Pancreas (tissue), 10 donors: Measurements from ENCODE around the gene ZMYND19. TPM values are rescaled to one million over a fixed set of nuclear protein-coding genes. Genes with fewer than 3 reads are reported as not detected.
"Not testable (repeated sequence)": the region's sequence is repeated elsewhere in the genome, so short reads cannot be mapped to it uniquely, and the experiment has no call there.

ENCODE experiments used
- ATAC-seq, 4 donors: fragments of 200-7000 bp; cut with Tn5 transposase; one replicate each; pipeline versions ENCODE4 v1.8.0 to v1.9.1; 2020; ENCODE audit warnings: mild to moderate bottlenecking in 4 of 4, moderate library complexity in 4 of 4
- DNase-seq, 6 donors: peaks; one replicate each; pipeline ENCODE4 v3.0.0-alpha.2; 2020
- FAIRE-seq: peaks from 2 replicates; lab custom pipeline; 2012; peaks lifted over from hg19 to GRCh38; lab: Jason Lieb, UNC
- H3K27ac ChIP-seq, 4 donors: fragments of 200-600 bp; sonication (generic); 1 replicate in 3 of 4; 2 replicates in 1 of 4; pipeline versions ENCODE4 v1.5.0 to v1.8.0; 2020
- H3K27me3 ChIP-seq, 4 donors: fragments of 200-600 bp; one replicate each; pipeline ENCODE4 v1.8.0; 2021
- H3K36me3 ChIP-seq, 3 donors: fragments of 200-600 bp; sonication (generic) in 1 of 3; one replicate each; pipeline versions ENCODE4 v1.5.0 to v1.8.0; 2020 to 2021
- H3K4me1 ChIP-seq, 3 donors: fragments of 200-600 bp; one replicate each; pipeline ENCODE4 v1.8.0; 2021
- H3K4me3 ChIP-seq, 4 donors: fragments of 200-600 bp; sonication (generic) in 2 of 4; one replicate each; pipeline versions ENCODE4 v1.5.0 to v1.8.0; 2020 to 2021
- H3K9me3 ChIP-seq, 4 donors: fragments of 200-600 bp; one replicate each; pipeline ENCODE4 v1.8.0; 2021
- WGBS, 2 donors: extraction: QIAGEN DNeasy Blood & Tissue Kit; methylation state at CpG; one replicate each; pipeline ENCODE4 v1.1.7; 2013; 5-methylcytosine and 5-hydroxymethylcytosine counted together
- intact Hi-C, 3 donors: fragments of 100-400 bp; cut with DNase I; formaldehyde crosslinking; loops; one replicate each; pipeline versions ENCODE4 v1.11.1 to v1.14.2; 2022
- polyA plus RNA-seq, 2 donors: library from polyadenylated mRNA; stranded (reverse); fragments of 200-250 nt; gene quantifications; one replicate each; pipeline ENCODE4 v1.2.3, GENCODE V29; 2013
- total RNA-seq, 6 donors: library from RNA; stranded (reverse); fragmentation: NEBNext Ultra II Directional in 4 of 6; extraction: Animal tissue kit (Norgen Biotek cat#: 25700) in 4 of 6; gene quantifications; one replicate each; pipeline versions ENCODE4 v1.2.1 to v1.2.4, GENCODE V29; 2021 to 2023
- TF ChIP-seq, protein P1 (sequence below), 4 donors: fragments of 200-600 bp; sonication (generic) in 3 of 4; IDR thresholded peaks; one replicate each; pipeline versions ENCODE4 v1.5.0 to v1.8.0; 2021; ENCODE audit warnings: antibody characterized with exemption in 4 of 4
- donor health status: healthy with polysubstance abuse.
- donor health status: DM: no; HTN: no; CAD: no; lungs with moderate emphysema.
- donor health status: DM: no; HTN: no; CAD: no.
- donor health status: control.
- donor health status: control.
- donor health status: Bipolar disorder and iron deficiency.
- donor health status: DM: yes; HTN: yes; CAD: no.
- donor health status: DM: no; HTN: no; CAD: no.
- donor health status: DM: no; HTN: no; CAD: no.
- donor health status: DM: yes; HTN: yes; CAD: no.

ZMYND19 gene
- total and polyA plus RNA-seq, 8 donors: 6.1 to 18.6 (median 9.5) TPM

DNA sequence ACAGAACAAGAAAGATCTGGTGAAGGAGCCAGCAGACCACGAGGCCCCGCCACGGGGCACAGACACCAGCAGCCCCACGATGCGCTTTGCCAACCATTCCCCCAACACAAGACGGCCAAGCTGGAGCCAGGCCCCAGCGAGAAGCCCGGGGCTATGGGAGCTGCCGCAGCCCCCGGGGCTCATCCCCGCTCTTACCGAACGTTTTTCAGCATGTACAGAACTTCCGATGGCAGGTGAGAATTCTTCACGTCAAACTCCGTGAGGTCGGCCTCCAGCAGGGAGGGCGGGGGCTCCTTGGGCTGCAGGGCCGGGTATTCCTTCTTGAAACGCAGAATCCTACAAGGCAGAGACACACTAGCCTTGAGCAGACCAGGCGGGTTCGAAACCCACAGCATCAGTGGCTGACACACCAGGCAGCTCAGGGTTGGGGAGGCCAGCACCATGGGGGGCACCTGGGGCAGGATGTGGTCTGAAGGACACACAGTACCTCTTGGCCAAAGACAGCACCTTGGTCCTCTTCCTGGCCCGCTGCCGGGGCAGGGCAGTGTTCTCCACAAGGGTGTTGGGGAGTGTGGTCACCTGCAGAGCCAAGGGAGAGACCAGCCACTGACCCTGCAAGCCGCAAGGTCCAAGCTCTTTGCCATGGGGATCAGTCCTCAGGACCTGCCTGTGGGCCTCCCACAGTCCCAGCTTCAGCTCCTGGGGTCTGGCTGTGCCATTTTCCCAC is 46.9 kb downstream of the ZMYND19 start:
- Histone ChIP-seq H3K36me3 (peaks cover 0 to 23% (median 0%) of the 10 kb centered on the region in 3 donors), H3K4me3 (no peak overlapping the region), H3K27me3 (no peaks in the 10 kb centered on the region), H3K9me3 (no peaks in the 10 kb centered on the region), H3K4me1 (no peaks in the 10 kb centered on the region), H3K27ac (no peak overlapping the region)
- TF ChIP-seq, protein P1, sequence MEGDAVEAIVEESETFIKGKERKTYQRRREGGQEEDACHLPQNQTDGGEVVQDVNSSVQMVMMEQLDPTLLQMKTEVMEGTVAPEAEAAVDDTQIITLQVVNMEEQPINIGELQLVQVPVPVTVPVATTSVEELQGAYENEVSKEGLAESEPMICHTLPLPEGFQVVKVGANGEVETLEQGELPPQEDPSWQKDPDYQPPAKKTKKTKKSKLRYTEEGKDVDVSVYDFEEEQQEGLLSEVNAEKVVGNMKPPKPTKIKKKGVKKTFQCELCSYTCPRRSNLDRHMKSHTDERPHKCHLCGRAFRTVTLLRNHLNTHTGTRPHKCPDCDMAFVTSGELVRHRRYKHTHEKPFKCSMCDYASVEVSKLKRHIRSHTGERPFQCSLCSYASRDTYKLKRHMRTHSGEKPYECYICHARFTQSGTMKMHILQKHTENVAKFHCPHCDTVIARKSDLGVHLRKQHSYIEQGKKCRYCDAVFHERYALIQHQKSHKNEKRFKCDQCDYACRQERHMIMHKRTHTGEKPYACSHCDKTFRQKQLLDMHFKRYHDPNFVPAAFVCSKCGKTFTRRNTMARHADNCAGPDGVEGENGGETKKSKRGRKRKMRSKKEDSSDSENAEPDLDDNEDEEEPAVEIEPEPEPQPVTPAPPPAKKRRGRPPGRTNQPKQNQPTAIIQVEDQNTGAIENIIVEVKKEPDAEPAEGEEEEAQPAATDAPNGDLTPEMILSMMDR (IDR thresholded peaks at IDR 0.05): no peak
- WGBS, 2 donors: 91 to 95% methylated on average over 25 of the region's 25 CpGs
- intact Hi-C loops: no loop called here
- no peak for ATAC-seq
- no peak for FAIRE-seq
- DNase-seq: no peak

DNA sequence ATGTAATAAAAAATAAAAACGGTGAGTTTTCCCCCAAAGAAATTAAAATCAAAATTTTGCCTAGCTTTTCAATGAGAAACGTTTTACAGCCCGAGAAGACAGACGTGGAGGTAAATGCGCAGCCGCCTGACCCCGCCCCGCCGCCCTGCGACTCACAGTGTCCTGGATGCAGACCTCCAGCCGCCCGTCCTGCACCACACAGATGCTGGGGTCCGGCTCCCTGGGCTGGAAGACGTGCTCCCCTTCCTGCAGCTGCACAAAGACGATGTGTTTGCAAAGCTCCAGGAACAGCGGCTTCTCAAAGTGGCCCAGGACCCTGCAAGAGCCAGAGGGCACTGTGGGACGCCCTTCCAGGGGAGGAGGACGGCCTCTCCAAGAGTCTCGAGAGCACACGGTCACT is 47.8 kb downstream of the ZMYND19 start:
- ATAC-seq (no peak), DNase-seq (no peak), FAIRE-seq (no peak)
- H3K4me3 ChIP-seq: no peak overlapping the region
- WGBS, 2 donors: 90 to 91% methylated on average over 20 of the region's 20 CpGs
- H3K27me3 ChIP-seq: no peaks in the 10 kb centered on the region
- peaks cover 0 to 23% (median 0%) of the 10 kb centered on the region in 3 donors for H3K36me3 ChIP-seq
- H3K27ac ChIP-seq: no peak overlapping the region
- H3K4me1 ChIP-seq: no peaks in the 10 kb centered on the region
- TF ChIP-seq, protein P1 (IDR thresholded peaks at IDR 0.05): no peak
- no peaks in the 10 kb centered on the region for H3K9me3 ChIP-seq
- intact Hi-C loops: no loop called here

DNA sequence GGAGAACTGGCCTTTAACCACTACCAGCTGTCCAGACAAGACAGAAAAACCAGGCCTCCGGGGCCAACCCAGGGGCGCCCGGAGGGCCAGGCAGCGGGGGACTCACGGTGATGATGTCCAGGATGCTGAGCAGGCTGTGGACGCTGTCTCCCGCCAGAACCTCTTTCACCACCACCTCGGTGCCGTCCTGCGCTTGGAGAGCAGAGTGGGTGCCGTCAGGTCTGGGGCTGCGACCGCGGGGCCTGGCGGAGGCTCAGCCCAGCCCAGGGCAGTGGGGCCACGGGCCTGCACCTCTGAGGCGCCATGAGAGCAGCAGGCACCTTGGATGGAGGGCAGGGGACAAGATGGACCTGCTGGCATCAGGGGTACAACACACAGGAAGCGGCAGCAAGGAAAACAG is 49.8 kb downstream of the ZMYND19 start:
- intact Hi-C loops: no loop called here
- Histone ChIP-seq H3K4me3 (no peak overlapping the region), H3K36me3 (peaks cover 0 to 23% (median 0%) of the 10 kb centered on the region in 3 donors), H3K4me1 (peaks cover 0 to under 1% (median 0%) of the 10 kb centered on the region in 3 donors), H3K9me3 (no peaks in the 10 kb centered on the region), H3K27me3 (no peaks in the 10 kb centered on the region), H3K27ac (no peak overlapping the region)
- FAIRE-seq (no peak), DNase-seq (no peak), ATAC-seq (no peak)
- TF ChIP-seq, protein P1 (IDR thresholded peaks at IDR 0.05): no peak
- WGBS, 2 donors: 92 to 94% methylated on average over 18 of the region's 18 CpGs

DNA sequence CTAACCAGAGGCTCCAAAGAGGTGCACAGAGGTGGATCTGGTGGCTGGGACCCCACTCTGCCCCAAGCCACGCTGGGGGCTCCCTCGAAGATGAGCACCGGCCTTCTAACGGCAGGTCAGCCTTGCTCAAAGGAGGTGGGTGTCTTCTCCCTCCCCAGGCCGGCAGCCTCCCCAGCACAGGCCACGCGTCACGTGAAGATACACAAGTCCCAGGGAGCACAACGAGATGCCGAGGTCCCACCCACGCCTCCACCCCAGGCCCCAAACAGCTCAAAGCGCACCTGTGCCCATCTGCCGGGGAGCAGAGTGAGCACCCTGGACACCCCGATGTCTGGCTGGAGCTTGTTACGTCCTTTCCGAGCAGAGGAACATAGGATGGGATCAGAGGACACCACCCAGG is 52.3 kb downstream of the ZMYND19 start:
- 92 to 97% methylated on average over 16 of the region's 16 CpGs for WGBS, 2 donors

DNA sequence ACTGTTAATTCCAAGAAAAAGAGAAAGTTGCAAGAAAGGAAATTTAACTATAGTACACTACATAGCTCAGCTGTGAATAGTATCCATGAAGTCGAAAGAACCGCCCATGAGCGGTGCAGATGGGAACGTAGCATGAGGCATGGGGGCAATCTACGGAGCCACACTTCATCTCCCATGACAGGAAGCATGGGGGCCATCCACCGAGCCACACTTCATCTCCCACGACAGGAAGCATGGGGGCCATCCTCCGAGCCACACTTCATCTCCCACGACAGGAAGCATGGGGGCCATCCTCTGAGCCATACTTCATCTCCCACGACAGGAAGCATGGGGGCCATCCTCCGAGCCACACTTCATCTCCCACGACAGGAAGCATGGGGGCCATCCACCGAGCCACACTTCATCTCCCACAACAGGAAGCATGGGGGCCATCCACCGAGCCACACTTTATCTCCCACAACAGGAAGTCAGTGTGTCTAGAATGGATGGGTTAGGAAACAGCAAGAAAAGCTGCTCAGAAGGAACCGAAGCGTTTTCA is 53.6 kb downstream of the ZMYND19 start:
- H3K27me3 ChIP-seq, H3K4me3 ChIP-seq, H3K27ac ChIP-seq, intact Hi-C loops, H3K4me1 ChIP-seq, ATAC-seq, H3K9me3 ChIP-seq, FAIRE-seq, DNase-seq: not testable (repeated sequence)
- 89 to 90% methylated on average over 14 to 16 of the region's 16 CpGs for WGBS, 2 donors
- H3K36me3 ChIP-seq: peaks cover 0 to 11% (median 0%) of the 10 kb centered on the region in 3 donors

More for the DNA sequence above, 52.3 kb downstream of the ZMYND19 start:
- H3K27ac ChIP-seq: no peak overlapping the region
- TF ChIP-seq, protein P1 (IDR thresholded peaks at IDR 0.05): no peak
- DNase-seq (peak in 1 of 6 donors; percentile 70), ATAC-seq (no peak), FAIRE-seq (no peak)
- H3K4me1 ChIP-seq: peaks cover 5 to 10% (median 7%) of the 10 kb centered on the region in 3 donors
- no peak overlapping the region for H3K4me3 ChIP-seq
- no peaks in the 10 kb centered on the region for H3K27me3 ChIP-seq
- H3K36me3 ChIP-seq: peaks cover 0 to 23% (median 0%) of the 10 kb centered on the region in 3 donors
- intact Hi-C loops: no loop called here
- H3K9me3 ChIP-seq: no peaks in the 10 kb centered on the region
